SK-N-DZ (cell line): ENCODE data around the gene GFER.

ENCODE experiments used
- small RNA-seq, 2 experiments: library from RNA; depleted of rRNA; stranded (forward); fragments of <200 nt; gene quantifications; one replicate each; pipeline ENCODE3, GENCODE V24; 2014

GFER gene

Small RNA genes lying within 50 kb of the gene (small RNA-seq; reads per million reads assigned to genes)
- gene AC005363.2 = 0 to 0.13 reads per million in 2 experiments
- 0 to 0.04 reads per million in 2 experiments for gene RN7SL219P
- gene SNORA10 = 0 reads per million in 2 experiments
- gene SNORA64 = 0 reads per million in 2 experiments
